ENCODE measurements around the gene TK1. TPM values are rescaled to one million over a fixed set of nuclear protein-coding genes. Genes with fewer than 3 reads are reported as not detected.
"Not testable (repeated sequence)": the region's sequence is repeated elsewhere in the genome, so short reads cannot be mapped to it uniquely, and the experiment has no call there.

TK1 gene
- total RNA-seq (2022): 89.7 and 95.3 TPM in 2 replicates
- Bru-seq, nascent RNA: percentile 75 among the genes with signal in this experiment
- BruChase-seq, experiment 1, labeled RNA remaining after a 6-hour chase: percentile 73 among the genes with signal in this experiment
- BruChase-seq, experiment 2, labeled RNA remaining after a 2-hour chase: percentile 67 among the genes with signal in this experiment
- long read RNA-seq, transcript TK1-203 (6 exons, 1,681 nt): minor isoform, 5 of 339 reads
- long read RNA-seq, transcript TK1-201 (7 exons, 1,628 nt): major isoform, 306 of 339 reads
- long read RNA-seq, partial matches to known transcripts: 9 of 339 reads
- long read RNA-seq, other reads (novel, unspliced or antisense): 18 of 339 reads

- CTCF ChIA-PET: interaction anchor here (0.6 to 2.5 kb wide), 13 partner anchors 11 to 182 kb away, joined by 3 to 12 read pairs (median 5); no protein-coding TSS in a partner anchor
- intact Hi-C loops (cut with micrococcal nuclease; ENCODE audit: unreplicated experiment): loop anchor here (1.0 to 5.0 kb wide), 2 partner anchors 40 to 75 kb away; no protein-coding TSS in a partner anchor
- no TSS peak for BruUV-seq (replicated peaks)
- Mint-ChIP-seq H3K4me3 (ENCODE audit: low read depth, unreplicated experiment) (peak within 1 kb of the TSS; percentile 78), H3K36me3 (ENCODE audit: insufficient read depth, unreplicated experiment) (peaks cover 37% of the 10 kb centered on the region), H3K4me1 (ENCODE audit: low read depth, unreplicated experiment) (peaks cover 23% of the 10 kb centered on the region), H3K27ac (ENCODE audit: unreplicated experiment) (peak within 1 kb of the TSS; percentile 66), H3K27me3 (ENCODE audit: unreplicated experiment) (no peaks in the 10 kb centered on the region), H3K9me3 (ENCODE audit: low read depth, unreplicated experiment) (no peaks in the 10 kb centered on the region)
- DNase-seq: peak; percentile 99
- peak; percentile 76 for TF ChIP-seq CTCF (IDR thresholded peaks at IDR 0.05; ENCODE audit: unreplicated experiment)
Measured at GRCh38 chr17:78186692-78187595, at the start of gene TK1, which contains the start of gene AFMID. Gene TK1 (minus strand): TSS chr17:78187052. CDS start chr17:78186994, 58 bp downstream. Gene AFMID (plus strand): TSS chr17:78187362. CDS start chr17:78187371, 9 bp downstream.

DNA sequence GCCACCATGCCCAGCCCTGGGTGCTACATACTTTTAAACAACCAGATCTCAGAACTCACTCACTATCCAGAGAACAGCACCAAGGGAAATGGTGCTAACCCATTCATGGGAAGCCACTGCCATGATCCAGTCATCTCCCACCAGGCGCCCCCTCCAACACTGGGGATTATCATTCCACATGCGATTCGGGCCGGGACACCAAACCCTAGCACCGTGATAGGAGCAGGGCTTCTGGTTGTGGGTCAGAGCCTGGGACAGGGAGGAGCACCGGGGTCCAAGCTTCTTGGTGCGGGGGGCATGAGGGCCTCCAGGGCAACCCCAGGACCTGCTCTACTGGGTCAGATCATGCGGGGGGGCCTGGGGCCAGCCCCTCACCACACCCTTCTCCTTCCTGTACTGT, 49.0 kb upstream of the TK1 start:
- DNase-seq: no peak
- intact Hi-C loops (cut with micrococcal nuclease; ENCODE audit: unreplicated experiment): no loop called here
- H3K36me3 Mint-ChIP-seq (ENCODE audit: insufficient read depth, unreplicated experiment): no peaks in the 10 kb centered on the region
- no peak for TF ChIP-seq CTCF (IDR thresholded peaks at IDR 0.05; ENCODE audit: unreplicated experiment)
- H3K4me1 Mint-ChIP-seq (ENCODE audit: low read depth, unreplicated experiment): peaks cover 4% of the 10 kb centered on the region
- BruUV-seq (replicated peaks): no TSS peak
- no peak overlapping the region for H3K27ac Mint-ChIP-seq (ENCODE audit: unreplicated experiment)
- CTCF ChIA-PET: interaction anchor here (0.7 kb wide), 1 partner anchor 155 kb away, joined by 3 read pairs; no protein-coding TSS in a partner anchor
- H3K4me3 Mint-ChIP-seq (ENCODE audit: low read depth, unreplicated experiment): no peak overlapping the region
- H3K9me3 Mint-ChIP-seq (ENCODE audit: low read depth, unreplicated experiment): no peaks in the 10 kb centered on the region
- H3K27me3 Mint-ChIP-seq (ENCODE audit: unreplicated experiment): peaks cover 32% of the 10 kb centered on the region

DNA sequence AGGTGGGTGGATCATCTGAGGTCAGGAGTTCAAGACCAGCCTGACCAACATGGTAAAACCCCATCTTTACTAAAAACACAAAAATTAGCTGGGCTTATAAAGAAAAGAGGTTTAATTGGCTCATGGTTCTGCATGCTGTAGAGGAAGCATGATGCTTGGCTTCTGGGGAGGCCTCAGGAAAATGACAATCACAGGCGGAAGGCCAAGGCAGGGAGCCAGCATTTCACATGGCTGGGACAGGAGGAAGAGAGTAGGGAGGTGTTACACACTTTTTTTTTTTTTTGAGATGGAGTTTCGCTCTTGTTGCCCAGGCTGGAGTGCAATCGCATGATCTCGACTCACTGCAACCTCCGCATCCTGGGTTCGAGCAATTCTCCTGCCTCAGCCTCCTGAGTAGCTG, 48.2 kb upstream of the TK1 start:
- H3K4me3 Mint-ChIP-seq (ENCODE audit: low read depth, unreplicated experiment); H3K27ac Mint-ChIP-seq (ENCODE audit: unreplicated experiment); H3K36me3 Mint-ChIP-seq (ENCODE audit: insufficient read depth, unreplicated experiment); H3K9me3 Mint-ChIP-seq (ENCODE audit: low read depth, unreplicated experiment); DNase-seq; H3K4me1 Mint-ChIP-seq (ENCODE audit: low read depth, unreplicated experiment); BruUV-seq (replicated peaks); intact Hi-C loops (cut with micrococcal nuclease; ENCODE audit: unreplicated experiment): not testable (repeated sequence)
- H3K27me3 Mint-ChIP-seq (ENCODE audit: unreplicated experiment): peaks cover 41% of the 10 kb centered on the region
- CTCF ChIA-PET: interaction anchor here (0.7 kb wide), 2 partner anchors 27 to 156 kb away, joined by 3 to 4 read pairs; no protein-coding TSS in a partner anchor

GRCh38 chr17:78234261-78234865, 47.5 kb upstream of the TK1 start:
- H3K27me3 Mint-ChIP-seq (ENCODE audit: unreplicated experiment): peaks cover 41% of the 10 kb centered on the region
- no peaks in the 10 kb centered on the region for H3K9me3 Mint-ChIP-seq (ENCODE audit: low read depth, unreplicated experiment)
- no peak overlapping the region for H3K4me3 Mint-ChIP-seq (ENCODE audit: low read depth, unreplicated experiment)
- no peak for DNase-seq
- H3K4me1 Mint-ChIP-seq (ENCODE audit: low read depth, unreplicated experiment): peaks cover 8% of the 10 kb centered on the region
- intact Hi-C loops (cut with micrococcal nuclease; ENCODE audit: unreplicated experiment): no loop called here
- BruUV-seq (replicated peaks): no TSS peak
- no peak overlapping the region for H3K27ac Mint-ChIP-seq (ENCODE audit: unreplicated experiment)
- CTCF ChIA-PET: no interaction called here
- no peaks in the 10 kb centered on the region for H3K36me3 Mint-ChIP-seq (ENCODE audit: insufficient read depth, unreplicated experiment)
- no peak for TF ChIP-seq CTCF (IDR thresholded peaks at IDR 0.05; ENCODE audit: unreplicated experiment)
